ENCODE data around the gene ROR2.

GRCh38 chr9:91825422-91825821 is 124.6 kb downstream of the ROR2 start:
- no peak for TF ChIP-seq EZH2 (IDR thresholded peaks at IDR 0.05; ENCODE audit: borderline replicate concordance, low read depth, low read length, severe bottlenecking)
- no peak for TF ChIP-seq CTCF (IDR thresholded peaks at IDR 0.05; ENCODE audit: borderline replicate concordance, extremely low read depth, low read length, poor library complexity, severe bottlenecking)
